CD4-positive, alpha-beta memory T cell (primary cell): Measurements from ENCODE around the gene EPHB4. TPM values are rescaled to one million over a fixed set of nuclear protein-coding genes. Genes with fewer than 3 reads are reported as not detected.

Source experiments
- CTCF ChIA-PET: fragments of 350-600 bp; sonication (Branson Sonifier 250); formaldehyde crosslinking; loops from one replicate; lab custom pipeline; 2021; ENCODE audit warnings: inconsistent platforms; ENCODE audit not compliant: partially characterized antibody; lab: Charles Lee
- POLR2A ChIA-PET: fragments of 350-600 bp; sonication (Branson Sonifier 250); formaldehyde crosslinking; loops from one replicate; lab custom pipeline; 2021; ENCODE audit not compliant: partially characterized antibody; lab: Charles Lee
- DNase-seq, 5 donors: peaks; one replicate each; pipeline versions ENCODE4 v3.0.0 to v3.0.0-alpha.2; 2020 to 2022; ENCODE audit warnings: mixed read lengths in 1 of 5
- H3K27ac ChIP-seq: one replicate; pipeline ENCODE4 v1.7.0; 2013; ENCODE audit warnings: low read depth, low read length
- H3K27me3 ChIP-seq: 2 replicates; pipeline ENCODE4 v1.7.0; 2013; ENCODE audit warnings: mild to moderate bottlenecking, low read length, moderate library complexity; ENCODE audit not compliant: insufficient read depth
- H3K36me3 ChIP-seq: 2 replicates; pipeline ENCODE4 v1.7.0; 2013; ENCODE audit warnings: mild to moderate bottlenecking, low read length, moderate library complexity; ENCODE audit not compliant: insufficient read depth
- H3K4me1 ChIP-seq: 2 replicates; pipeline ENCODE4 v1.7.0; 2013; ENCODE audit warnings: mild to moderate bottlenecking, low read length, moderate library complexity; ENCODE audit not compliant: insufficient read depth
- H3K4me3 ChIP-seq, 2 donors: one replicate each; pipeline ENCODE4 v1.7.0; 2013; ENCODE audit warnings: low read length in 2 of 2, mild to moderate bottlenecking in 1 of 2
- H3K9me3 ChIP-seq, 2 donors: one replicate each; pipeline ENCODE4 v1.7.0; 2013; ENCODE audit warnings: low read length in 2 of 2, control low read depth in 1 of 2; ENCODE audit not compliant: control insufficient read depth in 1 of 2
- H3K27ac Mint-ChIP-seq, 7 donors: one replicate each; pipeline ENCODE4 v1.8.0; 2020 to 2021; ENCODE audit warnings: mixed read lengths in 7 of 7, mild to moderate bottlenecking in 6 of 7, inconsistent platforms in 3 of 7, moderate library complexity in 3 of 7
- H3K27me3 Mint-ChIP-seq, 2 donors: one replicate each; pipeline ENCODE4 v1.8.0; 2020 to 2021; ENCODE audit warnings: mixed read lengths in 2 of 2
- H3K36me3 Mint-ChIP-seq, 2 donors: one replicate each; pipeline ENCODE4 v1.8.0; 2020 to 2021; ENCODE audit warnings: mixed read lengths in 2 of 2, inconsistent platforms in 1 of 2, mild to moderate bottlenecking in 1 of 2
- H3K4me1 Mint-ChIP-seq, 4 donors: one replicate each; pipeline ENCODE4 v1.8.0; 2020 to 2021; ENCODE audit warnings: mixed read lengths in 4 of 4, mild to moderate bottlenecking in 1 of 4
- H3K4me3 Mint-ChIP-seq, 8 donors: one replicate each; pipeline ENCODE4 v1.8.0; 2020 to 2021; ENCODE audit warnings: mixed read lengths in 8 of 8, mild to moderate bottlenecking in 7 of 8, moderate library complexity in 6 of 8, inconsistent platforms in 3 of 8
- H3K9me3 Mint-ChIP-seq, 8 donors: one replicate each; pipeline ENCODE4 v1.8.0; 2020 to 2021; ENCODE audit warnings: mixed read lengths in 8 of 8, mild to moderate bottlenecking in 5 of 8, inconsistent platforms in 3 of 8, moderate library complexity in 1 of 8
- intact Hi-C: fragments of 100-400 bp; cut with micrococcal nuclease; formaldehyde crosslinking; loops from one replicate; pipeline ENCODE4 v1.15.1; 2023
- polyA plus RNA-seq, 2 donors: library from polyadenylated mRNA; unstranded; fragments of 300-500 nt; fragmentation: Illumina TruSeq; gene quantifications; one replicate each; pipeline ENCODE4 v1.2.3, GENCODE V29; 2021
- total RNA-seq, 2 experiments: library from RNA; stranded (reverse); gene quantifications; one replicate each; pipeline ENCODE4 v1.2.3, GENCODE V29; 2021

Gene EPHB4
- total and polyA plus RNA-seq, 4 experiments from 2014 or later = 0.08 to 5.2 (median 3.3) TPM; not detected in 1

GRCh38 chr7:100786323-100786722, 41.0 kb downstream of the EPHB4 start:
- no peak overlapping the region for H3K4me3 Mint-ChIP-seq
- no peak overlapping the region for H3K27ac Mint-ChIP-seq
- H3K9me3 Mint-ChIP-seq = peaks cover 0 to 8% (median 0%) of the 10 kb centered on the region in 8 donors
- no peak overlapping the region for H3K4me3 ChIP-seq
- H3K4me1 ChIP-seq = no peaks in the 10 kb centered on the region
- H3K36me3 Mint-ChIP-seq = no peaks in the 10 kb centered on the region
- H3K27ac ChIP-seq = no peak overlapping the region
- H3K9me3 ChIP-seq = no peaks in the 10 kb centered on the region
- ChIA-PET CTCF (no interaction called here), POLR2A (no interaction called here)
- peaks cover 4% of the 10 kb centered on the region for H3K27me3 ChIP-seq
- peaks cover 0 to 1% (median 0%) of the 10 kb centered on the region in 4 donors for H3K4me1 Mint-ChIP-seq
- intact Hi-C loops = no loop called here
- DNase-seq = no peak
- peaks cover 22 to 23% of the 10 kb centered on the region in 2 donors for H3K27me3 Mint-ChIP-seq
- no peaks in the 10 kb centered on the region for H3K36me3 ChIP-seq

- Mint-ChIP-seq H3K4me1 (peaks cover 0 to 1% (median 0%) of the 10 kb centered on the region in 4 donors), H3K27ac (no peak overlapping the region), H3K4me3 (no peak overlapping the region), H3K27me3 (peaks cover 22 to 23% of the 10 kb centered on the region in 2 donors), H3K9me3 (peaks cover 0 to 8% (median 0%) of the 10 kb centered on the region in 8 donors), H3K36me3 (no peaks in the 10 kb centered on the region)
- DNase-seq = no peak
- Histone ChIP-seq H3K9me3 (no peaks in the 10 kb centered on the region), H3K27me3 (peaks cover 4% of the 10 kb centered on the region), H3K27ac (no peak overlapping the region), H3K4me3 (no peak overlapping the region), H3K36me3 (no peaks in the 10 kb centered on the region), H3K4me1 (no peaks in the 10 kb centered on the region)
- ChIA-PET POLR2A (no interaction called here), CTCF (no interaction called here)
- intact Hi-C loops = no loop called here
Measured at GRCh38 chr7:100785878-100786277, 41.4 kb downstream of the EPHB4 start.

- Histone ChIP-seq H3K27me3 (peaks cover 4% of the 10 kb centered on the region), H3K4me1 (no peaks in the 10 kb centered on the region), H3K4me3 (no peak overlapping the region), H3K27ac (no peak overlapping the region), H3K9me3 (no peaks in the 10 kb centered on the region), H3K36me3 (no peaks in the 10 kb centered on the region)
- ChIA-PET CTCF (no interaction called here), POLR2A (no interaction called here)
- DNase-seq = no peak
- Mint-ChIP-seq H3K9me3 (peaks cover 0 to 8% (median 0%) of the 10 kb centered on the region in 8 donors), H3K36me3 (no peaks in the 10 kb centered on the region), H3K27me3 (peaks cover 17% of the 10 kb centered on the region in 2 donors), H3K4me1 (peaks cover 0 to 1% (median 0%) of the 10 kb centered on the region in 4 donors), H3K27ac (no peak overlapping the region), H3K4me3 (peak overlapping the region in 1 of 8 donors; percentile 8)
- intact Hi-C loops = no loop called here
Measured at GRCh38 chr7:100783804-100784203, 43.5 kb downstream of the EPHB4 start.

GRCh38 chr7:100781255-100781654, 46.1 kb downstream of the EPHB4 start:
- H3K9me3 Mint-ChIP-seq = peaks cover 0 to 8% (median 0%) of the 10 kb centered on the region in 8 donors
- H3K27me3 ChIP-seq = peaks cover 4% of the 10 kb centered on the region
- no peak for DNase-seq
- no peak overlapping the region for H3K4me3 ChIP-seq
- H3K36me3 Mint-ChIP-seq = no peaks in the 10 kb centered on the region
- H3K27ac ChIP-seq = no peak overlapping the region
- ChIA-PET CTCF (no interaction called here), POLR2A (no interaction called here)
- no peaks in the 10 kb centered on the region for H3K9me3 ChIP-seq
- no peak overlapping the region for H3K4me3 Mint-ChIP-seq
- no peaks in the 10 kb centered on the region for H3K36me3 ChIP-seq
- H3K27me3 Mint-ChIP-seq = peaks cover 6 to 10% of the 10 kb centered on the region in 2 donors
- H3K4me1 ChIP-seq = no peaks in the 10 kb centered on the region
- H3K4me1 Mint-ChIP-seq = peaks cover 0 to 1% (median 0%) of the 10 kb centered on the region in 4 donors
- intact Hi-C loops = no loop called here
- no peak overlapping the region for H3K27ac Mint-ChIP-seq

- peaks cover 6 to 12% of the 10 kb centered on the region in 2 donors for H3K27me3 Mint-ChIP-seq
- H3K9me3 ChIP-seq = no peaks in the 10 kb centered on the region
- H3K4me1 Mint-ChIP-seq = no peaks in the 10 kb centered on the region
- H3K9me3 Mint-ChIP-seq = peaks cover 0 to 2% (median 0%) of the 10 kb centered on the region in 8 donors
- no peaks in the 10 kb centered on the region for H3K36me3 ChIP-seq
- H3K27ac ChIP-seq = no peak overlapping the region
- ChIA-PET POLR2A (interaction anchor here (0.6 kb wide), 1 partner anchor 446 kb away, joined by 3 read pairs; no protein-coding TSS in a partner anchor), CTCF (no interaction called here)
- no peak for DNase-seq
- H3K4me3 Mint-ChIP-seq = no peak overlapping the region
- intact Hi-C loops = no loop called here
- H3K4me1 ChIP-seq = no peaks in the 10 kb centered on the region
- no peak overlapping the region for H3K4me3 ChIP-seq
- H3K27ac Mint-ChIP-seq = no peak overlapping the region
- H3K36me3 Mint-ChIP-seq = no peaks in the 10 kb centered on the region
- no peaks in the 10 kb centered on the region for H3K27me3 ChIP-seq
Measured at GRCh38 chr7:100779359-100779758, 48.0 kb downstream of the EPHB4 start.

GRCh38 chr7:100778061-100778621, 49.2 kb downstream of the EPHB4 start:
- DNase-seq = no peak
- peaks cover 5 to 9% of the 10 kb centered on the region in 2 donors for H3K27me3 Mint-ChIP-seq
- Histone ChIP-seq H3K9me3 (no peaks in the 10 kb centered on the region), H3K27ac (no peak overlapping the region), H3K27me3 (no peaks in the 10 kb centered on the region), H3K36me3 (no peaks in the 10 kb centered on the region), H3K4me1 (no peaks in the 10 kb centered on the region), H3K4me3 (no peak overlapping the region)
- CTCF ChIA-PET = no interaction called here
- no peaks in the 10 kb centered on the region for H3K4me1 Mint-ChIP-seq
- POLR2A ChIA-PET = no interaction called here
- H3K4me3 Mint-ChIP-seq = no peak overlapping the region
- intact Hi-C loops = no loop called here
- no peaks in the 10 kb centered on the region for H3K9me3 Mint-ChIP-seq
- H3K36me3 Mint-ChIP-seq = no peaks in the 10 kb centered on the region
- no peak overlapping the region for H3K27ac Mint-ChIP-seq

- CTCF ChIA-PET = no interaction called here
- no peaks in the 10 kb centered on the region for H3K36me3 ChIP-seq
- DNase-seq = no peak
Measured at GRCh38 chr7:100773491-100773890, 53.8 kb downstream of the EPHB4 start.

More at GRCh38 chr7:100773491-100773890, 53.8 kb downstream of the EPHB4 start:
- no peaks in the 10 kb centered on the region for H3K36me3 Mint-ChIP-seq
- H3K9me3 ChIP-seq = no peaks in the 10 kb centered on the region
- H3K27ac ChIP-seq = no peak overlapping the region
- H3K9me3 Mint-ChIP-seq = peaks cover 0 to 1% (median 0%) of the 10 kb centered on the region in 8 donors
- no peaks in the 10 kb centered on the region for H3K4me1 ChIP-seq
- intact Hi-C loops = no loop called here
- no peaks in the 10 kb centered on the region for H3K4me1 Mint-ChIP-seq
- no peak overlapping the region for H3K4me3 Mint-ChIP-seq
- H3K27me3 ChIP-seq = no peaks in the 10 kb centered on the region
- no peak overlapping the region for H3K27ac Mint-ChIP-seq
- POLR2A ChIA-PET = no interaction called here
- H3K27me3 Mint-ChIP-seq = peaks cover 6 to 16% of the 10 kb centered on the region in 2 donors
- H3K4me3 ChIP-seq = no peak overlapping the region
